Right cardiac atrium (tissue), 5 donors: ENCODE results near the gene PAX7. TPM values are rescaled to one million over a fixed set of nuclear protein-coding genes. Genes with fewer than 3 reads are reported as not detected.

Source experiments
- ATAC-seq, 2 donors: fragments of 200-7000 bp; cut with Tn5 transposase; one replicate each; pipeline versions ENCODE4 v1.8.0 to v1.9.1; 2020; ENCODE audit warnings: moderate library complexity in 2 of 2, mild to moderate bottlenecking in 1 of 2
- DNase-seq, 3 donors: peaks; one replicate each; pipeline ENCODE4 v3.0.0-alpha.2; 2020
- H3K27ac ChIP-seq: one replicate; pipeline ENCODE4 v1.5.1; 2013; ENCODE audit warnings: mild to moderate bottlenecking, low read length, control low read depth, moderate library complexity
- H3K27me3 ChIP-seq: one replicate; pipeline ENCODE4 v1.6.1; 2013; ENCODE audit not compliant: control insufficient read depth, insufficient read depth
- H3K4me1 ChIP-seq: one replicate; pipeline ENCODE4 v1.6.1; 2013; ENCODE audit warnings: low read length; ENCODE audit not compliant: control insufficient read depth, insufficient read depth
- H3K4me3 ChIP-seq: one replicate; pipeline ENCODE4 v1.5.1; 2013; ENCODE audit warnings: low read length, control low read depth
- H3K9me3 ChIP-seq: one replicate; pipeline ENCODE4 v1.6.1; 2013; ENCODE audit warnings: low read length; ENCODE audit not compliant: control insufficient read depth
- WGBS: extraction: QIAGEN DNeasy Blood & Tissue Kit; methylation state at CpG from one replicate; pipeline ENCODE4 v1.1.7; 2013; 5-methylcytosine and 5-hydroxymethylcytosine counted together
- intact Hi-C, 4 donors: fragments of 100-400 bp; cut with DNase I; formaldehyde crosslinking; loops; one replicate each; pipeline versions ENCODE4 v1.11.0 to v1.14.0; 2022 to 2023
- polyA plus RNA-seq: library from polyadenylated mRNA; stranded (reverse); fragments of 200-250 nt; gene quantifications from one replicate; pipeline ENCODE4 v1.2.3, GENCODE V29; 2013
- total RNA-seq, 4 donors: library from RNA; stranded (reverse); fragmentation: NEBNext Ultra II Directional; extraction: Animal tissue kit (Norgen Biotek cat#: 25700); gene quantifications; one replicate each; pipeline ENCODE4 v1.2.1, GENCODE V29; 2021
- donor health status: healthy with polysubstance abuse.
- donor health status: DM: no; HTN: yes; CAD: no.
- donor health status: DM: no; HTN: no; CAD: no.
- donor health status: DM: no; HTN: yes; CAD: no; lungs with severe emphysema.
- donor health status: DM: yes; HTN: yes; CAD: no.

Gene PAX7
- total and polyA plus RNA-seq, 5 donors, result not detected

GRCh38 chr1:18724801-18725200, 94.2 kb downstream of the PAX7 start:
- H3K4me1 ChIP-seq, result no peaks in the 10 kb centered on the region
- H3K9me3 ChIP-seq, result no peaks in the 10 kb centered on the region
- no peak overlapping the region for H3K27ac ChIP-seq
- DNase-seq, result no peak
- ATAC-seq, result no peak
- intact Hi-C loops, result no loop called here
- H3K27me3 ChIP-seq, result no peaks in the 10 kb centered on the region
- H3K4me3 ChIP-seq, result no peak overlapping the region
- WGBS, result 48% methylated on average over 7 of the region's 7 CpGs

DNA sequence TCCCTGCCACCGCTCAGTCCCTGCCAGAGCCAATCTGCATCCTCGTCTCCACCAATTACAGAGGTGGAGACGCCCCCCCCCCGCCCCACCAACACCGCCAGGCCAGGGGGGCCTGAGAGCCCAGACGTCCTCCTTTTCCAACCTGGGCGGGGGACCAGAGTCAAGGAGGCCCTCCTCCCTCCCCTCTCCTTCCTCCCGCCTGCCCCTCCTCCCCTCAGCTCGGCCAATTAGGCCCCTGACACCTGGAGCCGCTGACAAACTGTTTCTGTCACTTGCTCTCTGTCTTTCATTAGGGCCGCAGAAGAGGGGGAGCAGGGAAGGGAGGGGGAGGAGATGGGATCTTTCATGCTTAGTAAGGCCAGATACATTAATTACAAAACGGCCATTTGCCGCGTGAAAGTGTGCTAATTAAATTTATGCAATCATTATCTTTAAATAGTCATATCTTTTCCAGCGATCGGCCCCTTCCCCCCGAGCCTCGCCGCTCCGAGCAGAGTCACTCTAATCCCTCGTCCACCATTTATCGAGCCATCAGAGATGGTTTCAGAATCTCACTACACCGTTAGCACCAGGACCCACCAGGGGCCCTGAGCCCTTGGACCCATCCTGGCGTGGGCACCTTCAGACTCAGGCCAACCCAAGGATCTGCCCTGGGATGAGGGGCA, 94.7 kb downstream of the PAX7 start:
- DNase-seq, result no peak
- ATAC-seq, result no peak
- intact Hi-C loops, result no loop called here
- no peak overlapping the region for H3K27ac ChIP-seq
- WGBS, result 21% methylated on average over 23 of the region's 24 CpGs
- H3K4me1 ChIP-seq, result no peaks in the 10 kb centered on the region
- H3K27me3 ChIP-seq, result no peaks in the 10 kb centered on the region
- H3K9me3 ChIP-seq, result no peaks in the 10 kb centered on the region
- no peak overlapping the region for H3K4me3 ChIP-seq

DNA sequence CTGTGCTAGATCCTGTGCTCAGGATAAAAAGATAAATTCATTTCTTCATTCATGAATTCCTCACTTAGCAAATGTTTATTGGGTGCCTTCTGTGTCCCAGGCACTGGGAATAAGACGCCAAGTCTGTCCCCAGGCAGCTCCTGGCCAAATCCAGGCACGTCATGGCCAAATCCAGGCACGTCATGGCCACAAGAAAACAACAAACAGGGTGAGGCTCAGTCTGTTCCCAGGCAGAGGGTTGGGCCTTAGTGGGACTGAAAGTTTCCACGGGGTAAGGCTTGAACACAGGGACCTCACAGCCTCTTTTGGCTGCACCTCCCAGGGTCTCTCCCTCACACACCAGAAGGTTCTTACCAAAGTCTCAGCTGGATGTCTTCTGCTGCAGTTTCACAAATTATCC, 95.7 kb downstream of the PAX7 start:
- no peaks in the 10 kb centered on the region for H3K4me1 ChIP-seq
- H3K4me3 ChIP-seq, result no peak overlapping the region
- intact Hi-C loops, result no loop called here
- no peaks in the 10 kb centered on the region for H3K9me3 ChIP-seq
- 28% methylated on average over 4 of the region's 4 CpGs for WGBS
- no peak overlapping the region for H3K27ac ChIP-seq
- no peaks in the 10 kb centered on the region for H3K27me3 ChIP-seq
- DNase-seq, result peak in 1 of 3 donors; percentile 64
- peak; percentile 38 to 50 for ATAC-seq

DNA sequence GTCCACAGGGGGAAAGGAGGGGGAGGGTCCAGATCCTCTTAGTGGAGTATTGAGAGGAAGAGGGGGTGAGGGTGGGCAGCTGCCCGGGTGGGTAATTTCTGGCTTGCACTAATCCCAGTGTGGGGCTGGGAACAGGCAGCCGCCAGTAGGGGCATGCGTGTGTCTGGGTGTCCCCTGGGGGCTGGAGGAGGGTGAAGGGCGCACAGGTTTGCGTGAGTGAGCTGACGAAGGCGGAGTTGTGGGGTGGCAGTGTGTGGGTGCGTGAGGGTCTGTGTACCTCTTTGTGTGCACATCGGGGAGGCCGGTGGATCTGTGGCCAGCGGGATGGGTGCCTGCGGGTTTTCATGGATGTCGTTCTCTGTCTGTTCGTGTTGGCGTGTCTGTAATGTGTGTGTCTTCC, 97.3 kb downstream of the PAX7 start:
- 71% methylated on average over 15 of the region's 15 CpGs for WGBS

GRCh38 chr1:18730321-18730720, 99.7 kb downstream of the PAX7 start:
- Histone ChIP-seq H3K27ac (no peak overlapping the region), H3K9me3 (no peaks in the 10 kb centered on the region), H3K4me1 (no peaks in the 10 kb centered on the region), H3K27me3 (no peaks in the 10 kb centered on the region), H3K4me3 (no peak overlapping the region)
- intact Hi-C loops, result no loop called here
- ATAC-seq (no peak), DNase-seq (no peak)
- WGBS, result 40% methylated on average over 8 of the region's 8 CpGs

More for the DNA sequence above, 97.3 kb downstream of the PAX7 start:
- Histone ChIP-seq H3K27ac (no peak overlapping the region), H3K4me3 (no peak overlapping the region), H3K4me1 (no peaks in the 10 kb centered on the region), H3K9me3 (no peaks in the 10 kb centered on the region), H3K27me3 (no peaks in the 10 kb centered on the region)
- ATAC-seq (no peak), DNase-seq (no peak)
- intact Hi-C loops, result no loop called here

DNA sequence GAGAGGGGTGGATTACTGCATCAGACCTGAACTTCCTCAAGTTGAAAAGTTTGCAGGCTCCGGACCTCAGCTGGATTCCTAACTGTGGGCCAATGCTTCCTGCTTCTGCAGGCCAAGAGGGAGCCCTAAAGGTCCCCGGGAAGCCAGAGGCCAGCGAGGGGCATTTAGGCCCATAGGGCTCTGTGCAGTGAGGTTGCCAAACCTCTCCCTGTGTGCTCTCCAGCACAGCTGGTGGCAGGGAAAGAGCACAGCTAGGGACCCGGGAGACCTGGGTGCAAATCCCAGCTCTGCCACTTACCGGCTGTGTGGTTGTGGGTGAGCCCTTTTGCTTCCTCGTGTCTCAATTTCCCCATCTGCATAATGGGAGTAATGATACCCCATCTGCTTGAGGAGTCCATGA, 100.5 kb downstream of the PAX7 start:
- no peak overlapping the region for H3K27ac ChIP-seq
- H3K9me3 ChIP-seq, result no peaks in the 10 kb centered on the region
- H3K27me3 ChIP-seq, result no peaks in the 10 kb centered on the region
- ATAC-seq, result no peak
- intact Hi-C loops, result no loop called here
- H3K4me3 ChIP-seq, result no peak overlapping the region
- no peaks in the 10 kb centered on the region for H3K4me1 ChIP-seq
- DNase-seq, result no peak
- 51% methylated on average over 6 of the region's 6 CpGs for WGBS

- no peak overlapping the region for H3K4me3 ChIP-seq
- ATAC-seq, result no peak
- 74% methylated on average over 10 of the region's 10 CpGs for WGBS
- H3K4me1 ChIP-seq, result no peaks in the 10 kb centered on the region
- no peak overlapping the region for H3K27ac ChIP-seq
- no peak for DNase-seq
- intact Hi-C loops, result no loop called here
- H3K9me3 ChIP-seq, result no peaks in the 10 kb centered on the region
- no peaks in the 10 kb centered on the region for H3K27me3 ChIP-seq
These were observed 101.1 kb downstream of the PAX7 start for GRCh38 chr1:18731591-18732235.

- DNase-seq, result no peak
- no peaks in the 10 kb centered on the region for H3K27me3 ChIP-seq
- ATAC-seq, result no peak
These were observed 102.0 kb downstream of the PAX7 start for GRCh38 chr1:18732686-18733085.

DNA sequence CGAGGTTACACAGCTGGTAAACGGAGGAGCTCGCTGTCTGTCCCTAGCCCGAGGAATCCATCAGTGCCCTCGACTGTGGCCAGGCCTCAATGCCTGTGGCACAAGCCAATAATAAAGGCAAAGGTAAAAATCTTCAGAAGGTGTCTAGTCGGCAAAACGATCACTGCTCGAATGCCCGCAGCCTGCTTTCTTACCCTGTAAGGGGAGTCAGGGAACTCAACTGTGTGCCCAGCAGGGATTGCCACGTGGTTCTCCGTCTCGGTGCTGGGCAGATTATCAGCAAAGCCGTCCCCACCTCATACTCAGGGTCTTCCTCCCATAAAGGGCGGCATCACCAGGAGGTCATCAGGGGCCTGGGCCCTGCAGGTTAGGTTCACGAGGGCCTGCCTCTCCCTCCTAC, 103.4 kb downstream of the PAX7 start:
- intact Hi-C loops, result no loop called here
- no peaks in the 10 kb centered on the region for H3K27me3 ChIP-seq
- H3K4me3 ChIP-seq, result no peak overlapping the region
- no peak overlapping the region for H3K27ac ChIP-seq
- 70% methylated on average over 15 of the region's 15 CpGs for WGBS
- H3K9me3 ChIP-seq, result no peaks in the 10 kb centered on the region
- ATAC-seq, result no peak
- no peak for DNase-seq
- no peaks in the 10 kb centered on the region for H3K4me1 ChIP-seq

More at GRCh38 chr1:18732686-18733085, 102.0 kb downstream of the PAX7 start:
- H3K9me3 ChIP-seq, result no peaks in the 10 kb centered on the region
- no peak overlapping the region for H3K27ac ChIP-seq
- H3K4me3 ChIP-seq, result no peak overlapping the region
- WGBS, result 26% methylated on average over 6 of the region's 6 CpGs
- H3K4me1 ChIP-seq, result no peaks in the 10 kb centered on the region
- intact Hi-C loops, result no loop called here

- Histone ChIP-seq H3K9me3 (no peaks in the 10 kb centered on the region), H3K4me3 (no peak overlapping the region), H3K27ac (no peak overlapping the region), H3K4me1 (no peaks in the 10 kb centered on the region), H3K27me3 (no peaks in the 10 kb centered on the region)
- intact Hi-C loops, result no loop called here
- no peak for DNase-seq
- 58% methylated on average over 7 of the region's 7 CpGs for WGBS
- ATAC-seq, result no peak
These were observed 104.0 kb downstream of the PAX7 start for GRCh38 chr1:18734461-18735223.

DNA sequence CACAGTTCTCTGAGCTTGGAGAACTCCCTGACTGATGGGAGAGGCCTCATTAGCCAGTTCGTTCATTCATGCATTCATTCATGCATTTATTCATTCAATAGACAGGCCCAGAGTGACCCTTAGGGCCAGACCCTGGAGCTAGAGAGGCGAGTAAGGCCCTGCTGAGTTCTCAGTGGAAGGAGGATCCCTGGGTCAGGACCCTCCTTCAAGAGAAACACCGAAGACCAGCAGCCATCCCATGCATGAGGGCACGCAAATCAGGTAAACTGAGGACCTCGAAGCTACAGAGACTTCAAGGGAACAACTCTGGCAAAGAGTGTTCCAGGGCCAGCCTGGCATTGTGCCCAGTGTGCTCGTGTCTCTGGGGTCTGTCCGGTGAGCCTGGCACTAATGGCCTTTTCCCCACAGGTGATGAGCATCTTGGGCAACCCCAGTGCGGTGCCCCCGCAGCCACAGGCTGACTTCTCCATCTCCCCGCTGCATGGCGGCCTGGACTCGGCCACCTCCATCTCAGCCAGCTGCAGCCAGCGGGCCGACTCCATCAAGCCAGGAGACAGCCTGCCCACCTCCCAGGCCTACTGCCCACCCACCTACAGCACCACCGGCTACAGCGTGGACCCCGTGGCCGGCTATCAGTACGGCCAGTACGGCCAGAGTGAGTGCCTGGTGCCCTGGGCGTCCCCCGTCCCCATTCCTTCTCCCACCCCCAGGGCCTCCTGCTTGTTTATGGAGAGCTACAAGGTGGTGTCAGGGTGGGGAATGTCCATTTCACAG, 104.8 kb downstream of the PAX7 start:
- WGBS, result 88% methylated on average over 22 of the region's 22 CpGs
- Histone ChIP-seq H3K4me3 (no peak overlapping the region), H3K9me3 (no peaks in the 10 kb centered on the region), H3K4me1 (no peaks in the 10 kb centered on the region), H3K27ac (no peak overlapping the region), H3K27me3 (no peaks in the 10 kb centered on the region)
- no peak for DNase-seq
- intact Hi-C loops, result no loop called here
- ATAC-seq, result no peak
